DMS79 (cell line): Measurements from ENCODE around the gene TRA2B.
"Not testable (repeated sequence)": the region's sequence is repeated elsewhere in the genome, so short reads cannot be mapped to it uniquely, and the experiment has no call there.

Experiments used
- DNase-seq: peaks from one replicate; lab custom pipeline; 2025; lab: John Stamatoyannopoulos, UW

The TRA2B gene

GRCh38 chr3:185927501-185928200 lies 10.2 kb downstream of the TRA2B start:
- DNase-seq = no peak

- no peak for DNase-seq
Observed at GRCh38 chr3:185926445-185926844, 11.4 kb downstream of the TRA2B start.

GRCh38 chr3:185925353-185925752 lies 12.5 kb downstream of the TRA2B start:
- no peak for DNase-seq

GRCh38 chr3:185924375-185924774 lies 13.4 kb downstream of the TRA2B start:
- no peak for DNase-seq

GRCh38 chr3:185920184-185920583 lies 17.6 kb downstream of the TRA2B start:
- no peak for DNase-seq

GRCh38 chr3:185916042-185916833 lies 21.6 kb downstream of the TRA2B start:
- DNase-seq = no peak

- no peak for DNase-seq
Observed at GRCh38 chr3:185915642-185916041, 22.2 kb downstream of the TRA2B start.

GRCh38 chr3:185914911-185915629 lies 22.7 kb downstream of the TRA2B start:
- DNase-seq = no peak

GRCh38 chr3:185912929-185913901 lies 24.6 kb downstream of the TRA2B start:
- DNase-seq = no peak

GRCh38 chr3:185912512-185912911 lies 25.3 kb downstream of the TRA2B start:
- DNase-seq = no peak

GRCh38 chr3:185911076-185911448 lies 26.8 kb downstream of the TRA2B start:
- not testable (repeated sequence) for DNase-seq

GRCh38 chr3:185910322-185911075 lies 27.3 kb downstream of the TRA2B start:
- DNase-seq = not testable (repeated sequence)

GRCh38 chr3:185909913-185910312 lies 27.9 kb downstream of the TRA2B start:
- not testable (repeated sequence) for DNase-seq

GRCh38 chr3:185900228-185900627 lies 37.6 kb downstream of the TRA2B start:
- no peak for DNase-seq

- no peak for DNase-seq
Observed at GRCh38 chr3:185896636-185897035, 41.2 kb downstream of the TRA2B start.

- DNase-seq = no peak
Observed at GRCh38 chr3:185887066-185887465, 50.7 kb downstream of the TRA2B start.

GRCh38 chr3:185884641-185885040 lies 53.2 kb downstream of the TRA2B start:
- DNase-seq = no peak

- DNase-seq = no peak
Observed at GRCh38 chr3:185881926-185882325, 55.9 kb downstream of the TRA2B start.

- no peak for DNase-seq
Observed at GRCh38 chr3:185880600-185880999, 57.2 kb downstream of the TRA2B start.

GRCh38 chr3:185878920-185879319 lies 58.9 kb downstream of the TRA2B start:
- no peak for DNase-seq

GRCh38 chr3:185874119-185874518 lies 63.7 kb downstream of the TRA2B start:
- no peak for DNase-seq
